ENCODE data around the gene ABCC9.

The ABCC9 gene

DNA sequence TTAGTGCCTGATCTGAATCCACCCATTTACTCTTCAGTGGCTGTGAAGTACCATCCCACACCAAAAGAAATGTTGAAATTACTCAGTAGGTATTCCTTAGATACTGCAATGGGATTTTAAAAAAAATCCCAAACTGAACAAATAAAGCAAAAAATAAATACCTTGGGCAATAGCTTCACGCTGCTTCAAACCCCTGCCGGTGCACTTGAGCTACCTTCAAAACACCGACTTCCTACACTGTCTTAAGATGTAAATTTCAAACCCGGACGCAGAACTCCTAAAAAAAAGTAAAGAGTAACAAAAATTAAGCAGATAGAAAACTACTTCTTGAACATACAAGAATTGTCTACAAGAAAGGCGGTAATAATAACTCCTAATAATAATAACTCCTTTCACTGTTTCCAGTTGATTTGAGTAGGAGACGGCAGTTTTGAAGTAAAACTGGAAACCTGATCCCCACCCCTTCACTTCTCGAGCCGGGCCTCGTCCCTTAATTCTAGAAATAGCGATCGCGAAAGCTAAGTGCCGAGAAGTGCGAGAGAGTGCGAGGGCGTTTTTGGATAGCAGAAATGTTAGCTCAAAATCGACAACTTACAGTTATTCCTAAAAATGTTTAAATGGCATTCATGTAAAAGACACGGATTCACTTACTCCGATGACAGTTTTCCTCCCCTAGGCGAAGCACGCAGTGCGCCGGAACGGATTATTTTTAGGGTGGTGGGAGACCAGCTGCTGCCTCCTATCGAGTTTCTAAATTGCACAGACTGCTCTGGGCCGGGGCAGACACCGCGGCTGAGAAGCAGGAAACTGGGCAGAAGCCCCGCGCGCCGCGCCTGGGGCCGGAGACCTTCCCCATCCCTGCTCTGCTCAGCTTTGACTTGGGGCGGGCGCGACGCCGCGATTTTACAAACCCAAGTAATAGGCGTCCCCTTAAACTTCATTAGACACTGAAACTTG lies at the start of gene ABCC9:
Gene ABCC9 (minus strand): TSS at position 878 of the 957 bp plus-strand sequence. CDS start 4,752 bp downstream, outside the sequence.
- no peak for DNase-seq

DNA sequence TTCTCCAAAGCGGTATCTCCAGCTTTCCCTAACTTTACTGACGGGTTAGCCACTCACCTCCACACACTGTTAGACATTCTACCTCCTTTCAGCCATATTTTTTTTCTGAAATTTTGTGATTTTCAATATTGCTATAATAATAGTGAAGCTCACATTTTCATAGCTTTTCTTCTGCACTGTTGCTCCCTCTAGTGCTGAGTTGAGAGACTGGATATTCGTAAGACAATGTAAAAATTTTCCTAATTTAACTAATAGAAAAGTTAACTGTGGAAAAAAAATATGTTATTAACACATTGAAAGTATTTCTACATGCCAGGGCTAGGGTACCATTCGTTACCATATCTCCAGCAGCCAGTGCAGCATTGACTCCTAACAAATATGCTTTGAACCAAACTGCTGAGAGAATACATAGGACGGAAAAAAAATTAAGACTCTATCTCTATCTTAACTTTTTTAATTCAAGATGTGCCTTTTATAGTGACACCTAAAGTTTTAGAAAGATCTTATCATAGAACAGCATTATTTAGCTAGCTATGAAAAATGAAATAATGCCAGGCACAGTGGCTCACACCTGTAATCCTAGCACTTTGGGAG lies 48.7 kb upstream of the ABCC9 start:
- no peak for DNase-seq

DNA sequence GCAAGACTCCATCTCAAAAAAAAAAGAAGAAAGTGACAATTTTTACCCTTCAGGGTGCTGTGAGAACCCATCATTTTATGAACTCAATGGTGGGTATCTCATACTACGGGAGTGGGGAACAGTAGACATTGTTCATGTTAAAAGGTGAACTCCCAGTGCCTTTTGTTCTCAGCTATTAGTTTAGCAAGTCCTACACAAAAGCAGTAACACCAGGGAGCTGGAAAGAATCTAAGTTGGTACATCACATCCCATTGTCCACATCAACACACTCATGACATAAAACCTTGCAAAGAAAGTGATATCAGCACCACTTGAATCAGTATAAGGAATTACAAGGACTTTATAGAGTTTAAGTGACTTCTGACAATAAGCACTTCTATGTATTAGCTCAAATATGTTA lies 47.4 kb upstream of the ABCC9 start:
- no peak for DNase-seq

DNA sequence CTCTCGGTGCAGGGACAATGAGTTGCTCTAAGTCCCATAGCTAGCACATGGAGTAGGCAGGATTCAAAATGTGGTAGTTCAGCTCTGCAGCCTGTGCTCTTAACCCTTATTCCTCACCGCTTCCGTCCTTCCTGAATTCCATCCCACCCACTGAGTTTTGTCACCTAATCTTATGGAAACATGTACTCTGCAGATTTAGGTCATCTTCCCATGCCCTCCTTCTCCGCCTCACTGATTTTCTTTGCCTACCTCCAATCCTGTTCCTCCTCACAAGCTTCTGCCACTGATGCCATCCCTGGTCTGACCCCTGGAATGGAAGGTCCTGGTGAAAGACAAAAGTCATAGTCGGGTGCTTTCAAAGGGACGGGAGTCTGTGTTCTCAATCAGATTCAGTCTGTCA lies 46.5 kb upstream of the ABCC9 start:
- no peak for DNase-seq

DNA sequence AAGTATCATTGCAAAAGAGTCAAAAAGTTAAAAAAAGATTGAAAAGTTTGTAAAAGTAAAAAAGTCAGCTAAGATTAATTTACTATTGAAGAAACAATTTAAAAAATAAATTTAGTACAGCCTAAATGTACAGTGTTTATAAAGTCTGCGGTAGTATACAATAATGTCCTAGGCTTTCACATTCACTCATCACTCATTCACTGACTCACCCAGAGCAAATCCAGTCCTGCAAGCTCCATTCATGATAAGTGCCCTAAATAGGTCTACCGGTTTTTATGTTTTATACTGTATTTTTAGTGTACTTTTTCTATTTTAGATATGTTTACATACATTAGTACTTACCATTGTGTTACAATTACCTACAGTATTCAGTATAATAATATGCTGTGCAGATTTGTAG lies 43.9 kb upstream of the ABCC9 start:
- DNase-seq = no peak

DNA sequence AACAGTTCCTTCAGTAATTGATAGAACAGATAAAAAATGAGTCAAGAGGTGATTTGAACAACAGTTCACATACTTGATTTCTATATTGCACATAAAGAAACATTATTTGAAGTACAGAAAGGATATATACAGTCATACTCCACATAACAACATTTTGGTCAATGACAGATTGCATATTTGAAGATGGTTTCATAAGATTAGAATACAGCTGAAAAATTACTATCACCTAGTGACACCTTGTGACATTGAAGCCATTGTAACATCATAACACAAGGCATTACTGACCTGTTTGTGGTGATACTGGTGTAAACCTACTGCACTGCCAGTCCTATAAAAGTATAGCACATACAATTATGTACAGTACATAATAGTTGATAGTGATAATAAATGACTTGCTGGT lies 43.1 kb upstream of the ABCC9 start:
- DNase-seq = no peak

DNA sequence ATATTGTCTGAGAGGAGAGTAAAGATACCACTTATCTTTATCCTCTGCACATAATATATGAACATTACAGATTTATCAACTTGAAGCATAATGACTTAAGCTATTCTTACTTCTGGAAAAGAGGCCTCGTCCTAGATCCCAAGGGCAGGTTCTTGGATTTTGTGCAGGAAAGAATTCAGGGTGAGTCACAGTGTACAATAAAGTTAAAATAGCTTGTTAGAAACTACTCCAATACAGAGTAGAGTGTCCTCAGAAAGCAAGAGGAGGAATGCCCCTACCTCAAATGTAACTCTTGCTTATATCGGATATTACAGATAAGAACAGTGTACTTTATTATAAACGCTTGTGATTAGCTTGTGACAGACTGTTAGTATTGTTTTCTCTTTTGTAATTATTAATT lies 41.9 kb upstream of the ABCC9 start:
- DNase-seq = no peak

DNA sequence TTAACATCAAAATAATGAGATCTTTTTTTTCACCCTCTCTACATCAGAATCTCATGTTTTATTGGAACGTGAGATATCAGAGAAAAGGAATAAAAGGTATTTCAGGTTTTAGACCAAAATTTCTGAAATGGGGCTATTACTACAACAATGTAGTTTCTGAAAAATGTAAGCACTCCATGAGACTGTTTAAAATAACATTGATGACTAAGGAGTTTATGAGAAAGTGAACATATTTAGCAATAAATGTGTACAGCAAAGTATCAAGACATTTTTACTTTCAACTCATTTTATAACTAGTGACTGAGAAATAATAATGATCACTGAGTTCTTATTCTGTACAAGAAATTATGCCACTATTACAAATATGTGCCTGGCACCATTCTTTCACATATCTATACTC lies 39.3 kb upstream of the ABCC9 start:
- no peak for DNase-seq

DNA sequence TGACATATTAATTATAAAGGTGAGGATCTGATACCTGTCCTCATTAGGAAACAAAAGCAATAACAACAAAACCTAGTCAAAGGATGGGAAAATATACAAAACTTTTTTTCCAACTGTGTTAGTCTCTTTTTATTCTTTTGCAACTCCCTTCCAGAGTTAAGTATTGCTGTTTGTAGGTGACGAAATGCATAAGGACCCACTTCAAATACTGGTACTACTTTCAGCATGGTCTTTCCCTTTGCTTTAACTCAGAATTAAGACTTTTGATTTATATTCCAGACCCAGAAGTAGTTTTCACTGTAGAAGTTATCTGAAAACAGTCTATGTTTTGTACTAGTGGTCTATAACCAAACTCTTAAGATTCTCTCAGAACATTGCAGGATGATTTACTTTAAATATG lies 34.1 kb upstream of the ABCC9 start:
- DNase-seq = no peak

DNA sequence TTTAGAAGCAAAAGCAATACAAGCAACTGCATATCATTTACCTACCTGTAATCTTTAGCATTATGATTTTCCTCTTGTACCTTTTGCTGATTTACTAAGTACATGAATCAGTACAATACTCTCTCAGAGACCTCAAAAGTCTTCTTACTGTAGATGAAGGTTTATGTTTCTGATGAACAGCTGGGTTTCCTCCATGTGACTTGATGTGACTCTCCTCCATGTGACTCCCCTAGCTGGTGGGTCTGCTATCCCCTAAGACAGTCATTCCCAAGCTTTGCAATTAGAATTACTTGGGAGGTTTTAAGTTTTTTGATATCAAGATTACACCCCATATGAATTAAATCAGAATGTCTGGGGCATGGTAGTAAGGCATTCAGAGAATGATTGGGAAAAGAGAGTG lies 32.0 kb upstream of the ABCC9 start:
- DNase-seq = no peak

DNA sequence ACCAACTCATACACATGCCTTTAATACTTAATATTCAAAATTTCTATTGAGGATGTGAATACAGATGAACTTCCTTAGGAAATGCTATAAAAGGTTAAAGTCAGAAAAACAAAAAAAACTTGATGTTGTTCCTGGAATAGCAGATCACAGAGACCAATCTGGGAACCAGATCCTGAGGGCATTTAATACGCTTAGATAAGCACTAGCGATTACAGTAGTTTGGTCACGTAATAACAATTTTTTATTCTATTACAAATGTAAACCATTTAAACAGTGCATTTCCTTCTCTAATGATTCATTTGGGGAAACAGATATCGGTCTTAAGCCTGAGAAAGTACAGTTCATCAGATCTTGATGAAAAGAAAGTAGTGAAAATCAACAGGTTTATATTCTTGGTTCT lies 30.8 kb upstream of the ABCC9 start:
- no peak for DNase-seq

DNA sequence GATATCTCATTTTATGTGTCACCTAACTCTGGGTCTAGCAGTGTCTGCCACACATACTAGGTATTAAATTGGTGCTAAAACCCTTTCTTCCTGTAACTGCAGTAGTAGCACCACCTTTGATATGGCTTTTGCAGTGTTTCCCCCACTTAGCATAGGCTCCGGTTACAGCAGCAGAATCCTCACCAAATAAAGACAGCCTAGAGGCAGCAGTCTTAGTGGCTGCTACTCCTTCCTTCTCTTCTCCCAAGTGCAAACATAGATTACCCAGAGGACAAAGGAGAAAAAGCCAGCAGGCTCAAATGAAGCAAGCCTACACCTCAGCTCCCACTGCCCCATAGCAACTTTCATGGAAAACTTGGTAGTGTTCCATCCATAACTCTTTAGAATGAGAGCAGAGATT lies 30.1 kb upstream of the ABCC9 start:
- no peak for DNase-seq

DNA sequence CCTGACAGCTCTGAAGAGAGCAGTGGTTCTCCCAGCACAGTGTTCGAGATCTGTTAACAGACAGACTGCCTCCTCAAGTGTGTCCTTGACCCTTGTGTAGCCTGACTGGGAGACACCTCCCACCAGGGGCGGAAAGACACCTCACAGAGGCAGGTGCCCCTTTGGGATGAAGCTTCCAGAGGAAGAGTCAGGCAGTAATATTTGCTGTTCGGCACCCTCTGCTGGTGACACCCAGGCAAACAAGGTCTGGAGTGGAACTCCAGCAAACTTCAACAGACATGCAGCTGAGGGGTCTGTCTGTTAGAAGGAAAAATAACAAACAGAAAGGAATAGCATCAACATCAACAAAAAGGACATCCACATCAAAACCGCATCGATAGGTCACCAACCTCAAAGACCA lies 21.6 kb upstream of the ABCC9 start:
- no peak for DNase-seq

DNA sequence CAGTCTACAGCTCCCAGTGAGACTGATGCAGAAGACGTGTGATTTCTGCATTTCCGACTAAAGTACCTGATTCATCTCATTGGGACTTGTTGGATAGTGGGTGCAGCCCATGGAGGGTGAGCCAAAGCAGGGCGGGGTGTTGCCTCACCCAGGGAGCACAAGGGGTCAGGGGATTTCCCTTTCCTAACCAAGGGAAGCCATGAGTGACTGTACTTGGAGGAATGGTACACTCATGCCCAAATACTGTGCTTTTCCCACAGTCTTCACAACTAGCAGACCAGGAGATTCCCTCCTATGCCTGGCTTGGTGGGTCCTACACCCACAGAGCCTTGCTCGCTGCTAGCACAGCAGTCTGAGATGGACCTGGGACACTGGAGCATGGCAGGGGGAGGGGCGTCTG lies 21.0 kb upstream of the ABCC9 start:
- no peak for DNase-seq

DNA sequence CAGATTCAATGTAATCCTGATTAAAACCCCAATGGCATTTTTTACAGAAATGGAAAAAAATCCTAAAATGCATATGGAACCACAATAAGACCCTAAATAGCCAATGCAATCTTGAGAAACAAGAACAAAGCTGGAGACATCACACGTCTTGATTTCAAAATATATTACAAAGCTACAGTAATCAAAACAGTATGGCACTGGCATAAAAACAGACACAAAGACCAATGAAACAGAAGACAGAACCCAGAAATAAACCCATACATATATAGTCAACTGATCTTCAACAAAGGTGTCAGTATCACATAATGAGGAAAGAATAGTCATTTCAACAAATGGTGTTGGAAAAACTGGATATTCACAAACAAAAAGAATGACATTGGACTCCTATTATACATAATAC lies 9.4 kb upstream of the ABCC9 start:
- DNase-seq = no peak

DNA sequence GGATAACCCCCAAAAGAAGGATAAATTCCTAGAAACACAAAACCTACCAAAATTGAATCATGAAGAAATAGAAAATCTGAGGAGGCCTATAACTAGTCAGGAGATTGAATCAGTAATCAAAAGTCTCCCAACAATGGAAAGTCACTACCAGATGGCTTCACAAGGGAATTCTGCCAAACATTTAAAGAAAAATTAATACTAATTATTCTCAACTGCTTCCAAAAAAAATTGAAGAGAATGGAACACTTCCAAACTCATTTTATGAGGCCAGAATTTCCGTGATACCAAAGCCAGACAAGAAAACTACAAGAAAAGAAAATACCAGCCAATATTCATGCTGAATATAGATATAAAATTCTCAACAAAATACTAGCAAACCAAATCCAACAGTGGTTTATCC lies 7.8 kb upstream of the ABCC9 start:
- DNase-seq = no peak

DNA sequence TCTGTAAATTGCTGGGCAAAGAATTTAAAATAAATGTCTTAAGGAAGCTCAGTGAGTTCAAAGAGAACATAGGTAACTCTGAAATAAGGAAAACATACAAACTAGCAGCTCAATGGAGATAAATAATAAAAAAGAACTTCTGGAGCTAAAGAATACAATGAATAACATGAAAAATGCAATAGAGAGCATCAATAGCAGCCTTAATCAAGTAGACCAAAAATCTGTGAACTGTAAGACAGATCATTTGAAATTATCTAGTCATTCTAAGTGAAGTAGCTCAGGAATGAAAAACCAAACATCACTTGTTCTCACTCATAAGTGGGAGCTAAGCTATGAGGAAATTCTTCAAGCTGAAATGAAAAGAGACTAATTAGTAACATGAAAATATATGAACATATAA lies 5.8 kb upstream of the ABCC9 start:
- no peak for DNase-seq

DNA sequence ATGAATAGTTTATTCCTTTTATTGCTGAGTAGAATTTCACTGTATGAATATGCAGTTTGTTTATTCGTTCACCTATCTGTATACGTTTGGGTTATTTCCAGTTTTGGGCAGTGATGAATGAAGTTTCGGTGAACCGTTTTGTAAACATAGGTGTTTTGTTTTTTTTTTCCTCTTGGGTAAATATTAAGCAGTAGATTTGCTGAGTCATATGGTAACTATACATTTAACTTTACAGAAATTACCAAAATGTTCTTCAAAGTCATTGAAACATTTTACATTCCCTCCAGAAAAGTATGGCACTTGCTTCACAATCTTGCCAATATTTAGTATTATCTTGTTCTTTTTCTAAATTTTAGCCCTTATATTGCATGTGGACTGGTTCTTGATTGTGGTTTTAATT lies 3.8 kb upstream of the ABCC9 start:
- DNase-seq = no peak

DNA sequence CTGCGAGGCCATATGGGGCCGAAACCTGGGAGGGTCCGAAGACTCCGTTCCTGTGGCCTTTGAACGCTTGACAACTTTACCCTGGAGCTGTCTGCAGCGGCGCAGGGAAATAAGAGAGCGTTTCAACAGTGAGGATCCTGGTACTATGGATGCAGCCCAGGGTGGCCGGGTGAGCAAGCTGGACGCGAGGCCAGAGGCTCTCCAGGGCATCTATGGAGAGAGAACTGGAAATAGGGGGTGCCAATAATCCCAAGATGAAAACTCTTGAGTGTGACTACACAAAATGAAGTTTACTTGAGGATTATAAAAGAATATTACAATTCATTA lies 1.1 kb upstream of the ABCC9 start:
- DNase-seq = no peak

DNA sequence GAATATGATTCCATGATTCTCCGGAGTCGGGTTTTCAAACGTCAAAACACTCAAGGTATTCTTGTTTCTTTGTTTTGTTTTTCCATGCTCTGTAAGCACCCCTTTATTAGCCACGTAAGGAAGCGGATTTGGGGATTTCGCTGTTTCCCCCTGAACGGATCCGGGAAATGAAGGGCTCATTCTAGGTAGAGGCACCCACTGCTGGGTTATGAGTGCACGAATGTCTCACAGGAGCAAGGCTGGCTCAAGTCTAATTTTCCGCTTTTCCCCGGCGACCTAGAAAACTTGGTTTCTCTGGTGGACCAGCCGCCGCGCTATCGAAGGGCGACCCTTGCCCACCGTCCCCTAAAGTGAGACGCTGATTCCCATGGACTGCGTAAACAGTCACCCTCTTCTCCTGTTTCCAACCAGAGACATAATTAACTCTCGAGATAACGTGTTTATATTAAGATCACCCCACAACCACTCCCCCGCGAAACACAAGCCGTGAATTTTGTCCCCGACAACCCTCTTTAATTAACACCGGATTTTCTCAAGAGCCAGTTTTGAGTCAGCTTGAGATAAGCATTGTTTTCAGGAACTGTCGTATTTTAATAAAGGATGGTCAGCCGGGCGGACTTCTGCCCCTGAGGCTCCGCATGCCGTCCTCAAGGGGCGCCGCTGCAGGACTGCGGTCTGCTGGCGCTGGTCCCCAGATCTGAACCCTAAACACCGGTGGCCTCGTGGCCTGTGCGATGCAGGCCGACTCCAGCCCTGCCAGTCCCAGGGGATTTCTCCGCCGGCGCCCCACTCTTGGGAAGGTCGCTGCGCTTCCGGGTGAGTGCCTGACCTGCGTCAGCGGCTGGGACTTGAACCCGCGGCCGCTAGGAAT lies 515 bp upstream of the ABCC9 start:
- DNase-seq = no peak

DNA sequence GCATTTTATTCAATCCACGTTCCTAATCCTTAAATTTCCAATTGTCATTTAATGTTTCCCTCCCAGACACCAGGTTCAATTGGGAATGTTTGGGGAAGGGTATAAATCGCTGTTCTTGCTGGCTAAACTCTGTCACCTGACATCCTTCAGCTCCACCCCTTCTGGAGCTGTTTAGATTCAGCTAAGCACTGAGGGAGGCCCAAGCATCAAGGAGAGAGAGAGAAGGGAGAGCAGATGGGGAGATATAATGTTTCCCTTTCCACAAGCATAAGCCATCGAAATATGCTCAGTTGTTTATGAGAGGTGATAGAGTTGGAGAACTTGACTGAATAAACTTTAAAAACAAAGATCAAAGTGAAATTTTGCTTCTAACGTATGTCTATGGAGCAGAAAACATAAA lies 1.8 kb downstream of the ABCC9 start:
- DNase-seq = no peak

DNA sequence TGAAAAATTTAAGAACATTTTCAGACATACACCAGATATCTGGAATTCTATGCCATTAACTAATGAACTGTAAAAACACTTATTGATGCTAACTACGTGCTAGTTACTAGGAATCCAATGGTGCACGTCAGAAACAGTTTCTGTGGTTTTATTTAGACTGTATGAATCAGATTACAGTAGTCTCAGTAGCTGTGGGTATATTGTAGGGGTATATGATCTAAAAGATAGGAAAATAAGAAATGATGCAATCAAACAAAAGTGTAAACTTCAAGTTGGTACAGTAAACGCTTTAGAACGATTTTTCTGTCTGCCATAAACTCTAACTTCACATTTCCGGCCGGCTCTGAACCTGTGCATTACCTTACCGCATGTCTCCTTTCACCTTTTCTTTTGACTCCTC lies 2.3 kb downstream of the ABCC9 start:
- DNase-seq = no peak

DNA sequence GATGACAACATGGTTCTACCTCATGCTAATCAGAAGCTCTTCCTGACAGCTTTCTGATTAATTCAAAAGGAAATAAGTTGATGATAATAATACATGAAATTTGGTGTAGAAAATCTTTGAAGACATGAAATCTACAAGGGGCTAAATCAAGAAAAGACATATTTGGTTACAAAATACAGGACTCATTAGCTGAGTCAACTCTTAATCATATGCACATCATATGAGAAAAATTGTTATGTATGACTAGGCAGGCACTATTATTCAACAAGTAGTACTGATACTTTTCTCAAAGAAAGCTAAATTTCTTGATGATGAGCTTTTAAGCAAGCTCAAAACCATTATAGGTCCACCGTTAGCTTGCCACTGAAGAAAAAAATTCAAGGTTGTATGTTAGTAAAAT lies 7.1 kb downstream of the ABCC9 start:
- no peak for DNase-seq

DNA sequence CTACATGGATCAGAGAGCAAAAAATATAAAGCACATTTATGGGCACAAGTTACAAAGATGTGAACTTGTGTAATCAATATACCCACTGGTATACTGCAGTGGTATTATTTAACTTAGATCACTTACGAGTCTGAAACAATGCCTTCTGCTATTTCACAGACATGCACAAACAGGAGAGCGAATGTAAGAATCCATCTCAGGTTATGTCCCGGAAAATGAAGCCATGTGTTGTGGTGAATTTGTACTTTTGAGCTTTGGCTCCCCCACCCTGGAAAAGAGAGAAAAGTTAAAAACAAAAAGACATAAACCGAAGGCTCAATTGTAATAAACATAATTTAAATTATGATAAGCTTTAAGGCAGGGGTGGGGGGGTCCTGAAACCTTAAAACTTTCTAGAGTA lies 7.6 kb downstream of the ABCC9 start:
- DNase-seq = no peak

Data from 8988T (cell line).